ENCODE results near the gene TOMT.
"Not testable (repeated sequence)": the region's sequence is repeated elsewhere in the genome, so short reads cannot be mapped to it uniquely, and the experiment has no call there.

GRCh38 chr11:72142543-72142942, 36.8 kb downstream of the TOMT start:
- not testable (repeated sequence) for TF ChIP-seq POLR2AphosphoS5, CTCF, POLR2A, EP300 (IDR thresholded peaks at IDR 0.05)
